ENCODE results near the gene IL21. TPM values are rescaled to one million over a fixed set of nuclear protein-coding genes. Genes with fewer than 3 reads are reported as not detected.

IL21 gene
- total RNA-seq, 2 donors from 2014 or later: not detected

DNA sequence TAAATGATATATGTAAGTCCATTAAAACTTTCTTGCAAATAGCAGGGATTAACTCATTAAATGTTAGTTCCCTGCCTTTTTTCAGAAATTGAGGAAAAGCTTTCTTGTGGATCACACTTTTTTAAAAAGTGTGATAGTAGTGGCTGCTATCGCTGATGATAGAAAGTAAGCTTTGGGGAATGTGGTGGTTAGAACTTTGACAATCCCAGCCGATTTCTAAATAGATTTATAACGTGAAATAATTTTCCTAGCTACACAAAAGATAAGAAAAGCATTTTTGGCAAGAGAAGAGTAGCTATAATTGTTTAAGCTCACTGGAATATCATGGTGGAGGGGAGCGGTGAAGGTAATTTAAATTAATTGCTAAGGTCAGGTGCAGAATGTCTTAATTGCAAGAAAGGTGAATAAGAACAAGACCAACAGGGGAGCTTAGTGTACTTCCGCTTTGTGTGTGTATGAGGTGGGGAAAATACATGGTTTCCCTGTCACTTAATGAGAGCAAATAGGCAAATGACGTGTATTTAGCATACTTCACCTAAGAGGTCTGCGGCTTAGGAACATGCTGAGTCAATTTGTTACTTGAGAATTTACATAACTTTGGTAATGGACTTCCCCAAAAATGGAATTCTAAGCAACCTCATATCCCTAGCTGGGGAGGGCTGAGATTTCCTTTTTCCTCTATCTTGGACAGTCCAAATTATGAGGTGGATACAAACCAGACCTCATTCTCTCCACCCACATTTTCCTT, 11.7 kb upstream of the IL21 start:
- Histone ChIP-seq H3K4me3 (no peak overlapping the region), H3K27me3 (no peaks in the 10 kb centered on the region), H3K4me1 (no peaks in the 10 kb centered on the region), H3K9me3 (no peaks in the 10 kb centered on the region), H3K9ac (ENCODE audit: low read depth in 2 of 2, low read length in 2 of 2) (no peak overlapping the region), H3K27ac (no peak overlapping the region), H3K36me3 (no peaks in the 10 kb centered on the region)
- TF ChIP-seq, protein P1, sequence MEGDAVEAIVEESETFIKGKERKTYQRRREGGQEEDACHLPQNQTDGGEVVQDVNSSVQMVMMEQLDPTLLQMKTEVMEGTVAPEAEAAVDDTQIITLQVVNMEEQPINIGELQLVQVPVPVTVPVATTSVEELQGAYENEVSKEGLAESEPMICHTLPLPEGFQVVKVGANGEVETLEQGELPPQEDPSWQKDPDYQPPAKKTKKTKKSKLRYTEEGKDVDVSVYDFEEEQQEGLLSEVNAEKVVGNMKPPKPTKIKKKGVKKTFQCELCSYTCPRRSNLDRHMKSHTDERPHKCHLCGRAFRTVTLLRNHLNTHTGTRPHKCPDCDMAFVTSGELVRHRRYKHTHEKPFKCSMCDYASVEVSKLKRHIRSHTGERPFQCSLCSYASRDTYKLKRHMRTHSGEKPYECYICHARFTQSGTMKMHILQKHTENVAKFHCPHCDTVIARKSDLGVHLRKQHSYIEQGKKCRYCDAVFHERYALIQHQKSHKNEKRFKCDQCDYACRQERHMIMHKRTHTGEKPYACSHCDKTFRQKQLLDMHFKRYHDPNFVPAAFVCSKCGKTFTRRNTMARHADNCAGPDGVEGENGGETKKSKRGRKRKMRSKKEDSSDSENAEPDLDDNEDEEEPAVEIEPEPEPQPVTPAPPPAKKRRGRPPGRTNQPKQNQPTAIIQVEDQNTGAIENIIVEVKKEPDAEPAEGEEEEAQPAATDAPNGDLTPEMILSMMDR (IDR thresholded peaks at IDR 0.05): no peak
- no peak for DNase-seq
- intact Hi-C loops (cut with DNase I): no loop called here

- Histone ChIP-seq H3K9me3 (no peaks in the 10 kb centered on the region), H3K9ac (ENCODE audit: low read depth in 2 of 2, low read length in 2 of 2) (no peak overlapping the region), H3K4me1 (no peaks in the 10 kb centered on the region), H3K27ac (no peak overlapping the region), H3K36me3 (no peaks in the 10 kb centered on the region), H3K27me3 (no peaks in the 10 kb centered on the region), H3K4me3 (no peak overlapping the region)
- no peak for DNase-seq
- TF ChIP-seq, protein P1 (IDR thresholded peaks at IDR 0.05): no peak
- intact Hi-C loops (cut with DNase I): no loop called here
These were observed 4.3 kb upstream of the IL21 start for GRCh38 chr4:122625156-122625555.

DNA sequence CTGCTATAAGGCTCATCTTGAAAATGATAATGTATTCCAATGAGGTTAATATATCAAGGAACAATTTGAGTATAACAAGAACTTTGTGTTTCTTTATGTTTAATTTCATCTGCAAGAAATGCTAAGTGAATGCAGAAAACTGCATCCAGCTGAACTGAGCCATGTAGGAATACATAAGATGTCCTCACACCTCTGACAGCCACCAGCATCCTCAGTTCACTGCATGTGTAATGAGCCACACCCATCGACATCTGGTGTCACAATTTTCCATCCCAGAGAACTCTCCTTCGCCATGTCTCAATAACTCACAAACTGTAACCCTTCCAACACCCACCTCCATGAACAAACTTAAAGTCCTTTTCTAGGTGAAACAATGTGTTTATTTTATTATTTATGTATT, 3.3 kb upstream of the IL21 start:
- H3K9ac ChIP-seq (ENCODE audit: low read depth in 2 of 2, low read length in 2 of 2): no peak overlapping the region
- TF ChIP-seq, protein P1 (IDR thresholded peaks at IDR 0.05): no peak
- H3K27me3 ChIP-seq: no peaks in the 10 kb centered on the region
- H3K27ac ChIP-seq: no peak overlapping the region
- H3K4me1 ChIP-seq: no peaks in the 10 kb centered on the region
- intact Hi-C loops (cut with DNase I): no loop called here
- no peak overlapping the region for H3K4me3 ChIP-seq
- H3K36me3 ChIP-seq: no peaks in the 10 kb centered on the region
- DNase-seq: no peak
- H3K9me3 ChIP-seq: no peaks in the 10 kb centered on the region

- Histone ChIP-seq H3K4me3 (no peak overlapping the region), H3K27me3 (no peaks in the 10 kb centered on the region), H3K9ac (ENCODE audit: low read depth in 2 of 2, low read length in 2 of 2) (no peak overlapping the region), H3K9me3 (no peaks in the 10 kb centered on the region), H3K36me3 (no peaks in the 10 kb centered on the region), H3K27ac (no peak overlapping the region), H3K4me1 (no peaks in the 10 kb centered on the region)
- TF ChIP-seq, protein P1 (IDR thresholded peaks at IDR 0.05): no peak
- no peak for DNase-seq
- intact Hi-C loops (cut with DNase I): no loop called here
These were observed 2.8 kb upstream of the IL21 start for GRCh38 chr4:122623637-122624166.

GRCh38 chr4:122622400-122622799, 1.5 kb upstream of the IL21 start:
- TF ChIP-seq, protein P1 (IDR thresholded peaks at IDR 0.05): no peak
- H3K4me3 ChIP-seq: no peak overlapping the region
- no peak overlapping the region for H3K27ac ChIP-seq
- no peaks in the 10 kb centered on the region for H3K27me3 ChIP-seq
- no peaks in the 10 kb centered on the region for H3K9me3 ChIP-seq
- intact Hi-C loops (cut with DNase I): no loop called here
- no peaks in the 10 kb centered on the region for H3K36me3 ChIP-seq
- no peak overlapping the region for H3K9ac ChIP-seq (ENCODE audit: low read depth in 2 of 2, low read length in 2 of 2)
- no peak for DNase-seq
- H3K4me1 ChIP-seq: no peaks in the 10 kb centered on the region

Measured in colonic mucosa (tissue), 4 donors.